ENCODE measurements around the gene LRP1B. TPM values are rescaled to one million over a fixed set of nuclear protein-coding genes. Genes with fewer than 3 reads are reported as not detected.

LRP1B gene
- polyA plus RNA-seq, 2 of the 4 experiments (the other 2 are of a cell fraction) = 0.03 TPM; not detected in 1

GRCh38 chr2:140814141-140814540 is 1316.7 kb downstream of the LRP1B start:
- no peak for ATAC-seq
- Histone ChIP-seq H3K4me1 (no peaks in the 10 kb centered on the region), H3K4me3 (no peak overlapping the region), H3K27ac (no peak overlapping the region), H3K9me3 (no peaks in the 10 kb centered on the region), H3K4me2 (no peak overlapping the region)
- no peak for FAIRE-seq
- ChIA-PET CTCF (no interaction called here), POLR2A (no interaction called here)
- WGBS (ENCODE audit: missing lambda C conversion rate) = 33% methylated on average over 3 of the region's 3 CpGs
- TF ChIP-seq ZFP36 (IDR thresholded peaks at IDR 0.05; ENCODE audit: borderline replicate concordance, partially characterized antibody) (no peak), RFX5 (IDR thresholded peaks at IDR 0.05) (no peak)
- DNase-seq (ENCODE audit: low read depth in 1 of 2, low spot score in 1 of 2) = no peak

GRCh38 chr2:140808820-140809219 is 1322.0 kb downstream of the LRP1B start:
- ATAC-seq (peak; percentile 66 to 86; a peak in 4 of 6 replicates), DNase-seq (ENCODE audit: low read depth in 1 of 2, low spot score in 1 of 2) (peak in 1 of 2 experiments; percentile 32), FAIRE-seq (no peak)
- POLR2A ChIA-PET = no interaction called here
- Histone ChIP-seq H3K4me2 (no peak overlapping the region), H3K9me3 (no peaks in the 10 kb centered on the region), H3K4me1 (no peaks in the 10 kb centered on the region), H3K27ac (no peak overlapping the region), H3K4me3 (no peak overlapping the region)
- 33% methylated on average over 1 of the region's 1 CpG for WGBS (ENCODE audit: missing lambda C conversion rate)
- CTCF ChIA-PET = no interaction called here
- no peak for TF ChIP-seq BCL3 (IDR thresholded peaks at IDR 0.05)
- TF ChIP-seq HOXB5 (CRISPR knock-in tag; IDR thresholded peaks at IDR 0.05) = no peak
- TF ChIP-seq CTCF (IDR thresholded peaks at IDR 0.05) = peak; percentile 20; the same call in 1 of the 3 replicates
- peak; percentile 29 to 40; a peak in 2 of 5 replicates for TF ChIP-seq RAD21 (conservative IDR thresholded peaks at IDR 0.05 in 1 of 2, IDR thresholded peaks at IDR 0.05 in 1 of 2)
- no peak for TF ChIP-seq JUNB (IDR thresholded peaks at IDR 0.05)

GRCh38 chr2:140808211-140808610 is 1322.6 kb downstream of the LRP1B start:
- TF ChIP-seq REST (IDR thresholded peaks at IDR 0.05) = no peak
- TF ChIP-seq MAFK (IDR thresholded peaks at IDR 0.05; ENCODE audit: partially characterized antibody) = peak; percentile 29
- no peak overlapping the region for H3K27ac ChIP-seq
- H3K4me3 ChIP-seq = no peak overlapping the region
- ATAC-seq (no peak), FAIRE-seq (no peak), DNase-seq (ENCODE audit: low read depth in 1 of 2, low spot score in 1 of 2) (no peak)
- ChIA-PET CTCF (no interaction called here), POLR2A (no interaction called here)
- H3K4me2 ChIP-seq = no peak overlapping the region
- WGBS (ENCODE audit: missing lambda C conversion rate) = 55% methylated on average over 1 of the region's 1 CpG
- no peaks in the 10 kb centered on the region for H3K4me1 ChIP-seq
- H3K9me3 ChIP-seq = no peaks in the 10 kb centered on the region

GRCh38 chr2:140804700-140805260 is 1326.0 kb downstream of the LRP1B start:
- ChIA-PET POLR2A (interaction anchor here (0.6 kb wide), 1 partner anchor 202 kb away, joined by 3 read pairs; no protein-coding TSS in a partner anchor), CTCF (no interaction called here)
- Histone ChIP-seq H3K9me3 (no peaks in the 10 kb centered on the region), H3K4me3 (no peak overlapping the region), H3K27ac (no peak overlapping the region), H3K4me1 (no peaks in the 10 kb centered on the region), H3K4me2 (no peak overlapping the region)
- DNase-seq (ENCODE audit: low read depth in 1 of 2, low spot score in 1 of 2) (no peak), ATAC-seq (no peak), FAIRE-seq (no peak)
- 80% methylated on average over 1 of the region's 1 CpG for WGBS (ENCODE audit: missing lambda C conversion rate)
- no peak for TF ChIP-seq ATOH8 (CRISPR knock-in tag; IDR thresholded peaks at IDR 0.05; ENCODE audit: low read depth)
- no peak for TF ChIP-seq HOXB5 (CRISPR knock-in tag; IDR thresholded peaks at IDR 0.05)
- TF ChIP-seq ELK1 (IDR thresholded peaks at IDR 0.05; ENCODE audit: low read depth, low read length) = no peak
- TF ChIP-seq HOXB13 (CRISPR knock-in tag; IDR thresholded peaks at IDR 0.05; ENCODE audit: low read depth) = no peak
- TF ChIP-seq ESRRA (IDR thresholded peaks at IDR 0.05; ENCODE audit: borderline replicate concordance, low read length) = no peak
- TF ChIP-seq PHF8 (IDR thresholded peaks at IDR 0.05; ENCODE audit: borderline replicate concordance, low read depth) = no peak
- TF ChIP-seq TFCP2L1 (CRISPR knock-in tag; IDR thresholded peaks at IDR 0.05) = no peak
- TF ChIP-seq CHD2 (IDR thresholded peaks at IDR 0.05; ENCODE audit: low read length, partially characterized antibody) = no peak
- TF ChIP-seq POLR2AphosphoS2 (conservative IDR thresholded peaks at IDR 0.05; ENCODE audit: low read length) = no peak

Measured in A549 (cell line).